Transverse colon (tissue), 4 donors: Measurements from ENCODE around the gene GPR156. TPM values are rescaled to one million over a fixed set of nuclear protein-coding genes. Genes with fewer than 3 reads are reported as not detected.

Source experiments
- DNase-seq: peaks from one replicate; pipeline ENCODE4 v3.0.0-alpha.2; 2019
- H3K27ac ChIP-seq, 4 donors: fragments of 200-600 bp; sonication (generic); 2 replicates each; pipeline ENCODE4 v1.5.1; 2016 to 2018; ENCODE audit warnings: inconsistent platforms in 4 of 4
- H3K27me3 ChIP-seq: fragments of 200-600 bp; sonication (generic); 2 replicates; pipeline ENCODE4 v1.5.1; 2017; ENCODE audit warnings: inconsistent platforms
- H3K36me3 ChIP-seq, 4 donors: fragments of 200-600 bp; sonication (generic); 2 replicates each; pipeline ENCODE4 v1.5.1; 2017 to 2019; ENCODE audit warnings: inconsistent platforms in 4 of 4
- H3K4me1 ChIP-seq, 4 donors: fragments of 200-600 bp; sonication (generic); 2 replicates each; pipeline ENCODE4 v1.5.1; 2017 to 2020; ENCODE audit warnings: inconsistent platforms in 4 of 4
- H3K4me3 ChIP-seq, 4 donors: fragments of 200-600 bp; sonication (generic); 1 replicate in 1 of 4; 2 replicates in 3 of 4; pipeline versions ENCODE4 v1.5.1 to v1.6.1; 2017 to 2019; ENCODE audit warnings: inconsistent platforms in 4 of 4
- H3K9me3 ChIP-seq, 2 donors: fragments of 200-600 bp; sonication (generic); 2 replicates each; pipeline ENCODE4 v1.5.1; 2017 to 2019; ENCODE audit warnings: inconsistent platforms in 2 of 2
- EP300 ChIP-seq: sonication (generic); formaldehyde crosslinking; IDR thresholded peaks from one replicate; pipeline ENCODE4 v1.6.1; 2017; ENCODE audit warnings: antibody characterized with exemption, low read depth
- POLR2A ChIP-seq: fragments of 450-650 bp; IDR thresholded peaks from one replicate; pipeline ENCODE4 v1.6.1; 2016; ENCODE audit warnings: antibody characterized with exemption, mild to moderate bottlenecking, moderate library complexity
- POLR2AphosphoS5 ChIP-seq, 3 donors: sonication (generic); formaldehyde crosslinking; IDR thresholded peaks; one replicate each; pipeline ENCODE4 v1.6.1; 2016; ENCODE audit warnings: antibody characterized with exemption in 3 of 3
- WGBS, 2 donors: methylation state at CpG; one replicate each; pipeline ENCODE4 v1.1.5; 2018; ENCODE audit warnings: low coverage in 1 of 2; 5-methylcytosine and 5-hydroxymethylcytosine counted together
- in situ Hi-C, 4 donors: fragments of 200-750 bp; cut with MboI; loops; one replicate each; pipeline versions ENCODE4 v1.15.0 to v1.15.1; 2017; ENCODE audit warnings: low sequenced_read_pairs in 3 of 4, low pct_ligation_motif_present in 1 of 4, low pct_unique_long_range_greater_than_20kb in 1 of 4
- intact Hi-C: fragments of 100-400 bp; cut with DNase I; formaldehyde crosslinking; loops from one replicate; pipeline ENCODE4 v1.15.1; 2023; ENCODE audit warnings: low total_unique reads
- total RNA-seq, 4 donors: library from RNA; depleted of rRNA; stranded (reverse); fragments of >200 nt; gene quantifications; one replicate each; pipeline ENCODE4 v1.1.0, GENCODE V29; 2016
- TF ChIP-seq, protein P1 (sequence below), 5 experiments: fragments of 200-600 bp in 3 of 5; fragments of 450-650 bp in 2 of 5; sonication (generic) in 3 of 5; IDR thresholded peaks; 1 replicate in 2 of 5; 2 replicates in 3 of 5; pipeline ENCODE4 v1.5.1; 2016 to 2017; ENCODE audit warnings: antibody characterized with exemption in 5 of 5, inconsistent platforms in 3 of 5, mild to moderate bottlenecking in 2 of 5, moderate library complexity in 1 of 5

GPR156 gene
- total RNA-seq, 4 donors from 2014 or later, result 0.27 to 0.48 TPM; not detected in 2

- H3K36me3 ChIP-seq, result no peaks in the 10 kb centered on the region
- no peak overlapping the region for H3K27ac ChIP-seq
- DNase-seq, result no peak
- no peaks in the 10 kb centered on the region for H3K9me3 ChIP-seq
- no peaks in the 10 kb centered on the region for H3K4me1 ChIP-seq
- WGBS, 2 donors, result 91 to 93% methylated on average over 4 of the region's 4 CpGs
- in situ Hi-C loops (no loop called here), intact Hi-C loops (no loop called here)
- no peak overlapping the region for H3K4me3 ChIP-seq
- H3K27me3 ChIP-seq, result no peaks in the 10 kb centered on the region
- TF ChIP-seq, protein P1, sequence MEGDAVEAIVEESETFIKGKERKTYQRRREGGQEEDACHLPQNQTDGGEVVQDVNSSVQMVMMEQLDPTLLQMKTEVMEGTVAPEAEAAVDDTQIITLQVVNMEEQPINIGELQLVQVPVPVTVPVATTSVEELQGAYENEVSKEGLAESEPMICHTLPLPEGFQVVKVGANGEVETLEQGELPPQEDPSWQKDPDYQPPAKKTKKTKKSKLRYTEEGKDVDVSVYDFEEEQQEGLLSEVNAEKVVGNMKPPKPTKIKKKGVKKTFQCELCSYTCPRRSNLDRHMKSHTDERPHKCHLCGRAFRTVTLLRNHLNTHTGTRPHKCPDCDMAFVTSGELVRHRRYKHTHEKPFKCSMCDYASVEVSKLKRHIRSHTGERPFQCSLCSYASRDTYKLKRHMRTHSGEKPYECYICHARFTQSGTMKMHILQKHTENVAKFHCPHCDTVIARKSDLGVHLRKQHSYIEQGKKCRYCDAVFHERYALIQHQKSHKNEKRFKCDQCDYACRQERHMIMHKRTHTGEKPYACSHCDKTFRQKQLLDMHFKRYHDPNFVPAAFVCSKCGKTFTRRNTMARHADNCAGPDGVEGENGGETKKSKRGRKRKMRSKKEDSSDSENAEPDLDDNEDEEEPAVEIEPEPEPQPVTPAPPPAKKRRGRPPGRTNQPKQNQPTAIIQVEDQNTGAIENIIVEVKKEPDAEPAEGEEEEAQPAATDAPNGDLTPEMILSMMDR (IDR thresholded peaks at IDR 0.05), result no peak
- TF ChIP-seq POLR2A, result no peak
- no peak for TF ChIP-seq EP300
- TF ChIP-seq POLR2AphosphoS5 (IDR thresholded peaks at IDR 0.05), result no peak
Measured at GRCh38 chr3:120304616-120305015, 19.6 kb upstream of the GPR156 start.

DNA sequence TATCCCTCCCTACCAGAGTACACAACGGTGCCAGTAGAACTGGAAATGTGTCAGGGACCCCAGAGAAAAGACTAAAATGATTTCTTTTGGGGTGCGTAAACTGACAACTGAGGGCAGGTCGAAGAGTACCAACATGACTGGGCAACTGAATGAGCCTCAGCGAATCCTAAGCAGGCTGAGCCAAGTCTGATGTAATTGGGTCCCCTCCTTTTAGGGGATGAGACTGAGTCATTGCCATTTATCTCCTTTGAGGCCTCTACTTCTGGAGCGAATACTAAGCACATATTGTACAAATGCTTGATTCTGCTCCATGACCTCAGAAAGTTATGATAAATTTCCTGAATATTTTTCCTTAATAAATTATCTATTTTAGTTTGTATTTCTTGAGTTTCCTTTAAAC lies 17.3 kb upstream of the GPR156 start:
- WGBS, 2 donors, result 82% methylated on average over 5 of the region's 5 CpGs; no CpG with 5 or more reads in 1 of the 2 donors

GRCh38 chr3:120300971-120301370 lies 15.9 kb upstream of the GPR156 start:
- H3K4me1 ChIP-seq, result no peaks in the 10 kb centered on the region
- in situ Hi-C loops, result no loop called here
- no peak for DNase-seq
- H3K4me3 ChIP-seq, result no peak overlapping the region
- no peaks in the 10 kb centered on the region for H3K27me3 ChIP-seq
- no peak for TF ChIP-seq EP300
- no peak for TF ChIP-seq POLR2AphosphoS5 (IDR thresholded peaks at IDR 0.05)
- TF ChIP-seq, protein P1 (IDR thresholded peaks at IDR 0.05), result no peak
- no peak for TF ChIP-seq POLR2A
- 71 to 73% methylated on average over 3 of the region's 3 CpGs for WGBS, 2 donors
- H3K27ac ChIP-seq, result no peak overlapping the region
- intact Hi-C loops, result no loop called here
- H3K36me3 ChIP-seq, result no peaks in the 10 kb centered on the region
- H3K9me3 ChIP-seq, result no peaks in the 10 kb centered on the region

More for the DNA sequence above, 17.3 kb upstream of the GPR156 start:
- no peaks in the 10 kb centered on the region for H3K4me1 ChIP-seq
- no peak for TF ChIP-seq POLR2AphosphoS5 (IDR thresholded peaks at IDR 0.05)
- TF ChIP-seq EP300, result no peak
- TF ChIP-seq POLR2A, result no peak
- TF ChIP-seq, protein P1 (IDR thresholded peaks at IDR 0.05), result no peak
- H3K36me3 ChIP-seq, result no peaks in the 10 kb centered on the region
- no peak for DNase-seq
- H3K4me3 ChIP-seq, result no peak overlapping the region
- no peaks in the 10 kb centered on the region for H3K27me3 ChIP-seq
- intact Hi-C loops (no loop called here), in situ Hi-C loops (no loop called here)
- no peaks in the 10 kb centered on the region for H3K9me3 ChIP-seq
- H3K27ac ChIP-seq, result no peak overlapping the region

- intact Hi-C loops, result no loop called here
- no peak for DNase-seq
Measured at GRCh38 chr3:120299403-120299802, 14.4 kb upstream of the GPR156 start.

More at GRCh38 chr3:120299403-120299802, 14.4 kb upstream of the GPR156 start:
- TF ChIP-seq, protein P1 (IDR thresholded peaks at IDR 0.05), result no peak
- TF ChIP-seq POLR2AphosphoS5 (IDR thresholded peaks at IDR 0.05) (no peak), POLR2A (no peak), EP300 (no peak)
- in situ Hi-C loops, result no loop called here
- Histone ChIP-seq H3K9me3 (no peaks in the 10 kb centered on the region), H3K36me3 (no peaks in the 10 kb centered on the region), H3K27ac (no peak overlapping the region), H3K4me3 (no peak overlapping the region), H3K4me1 (no peaks in the 10 kb centered on the region), H3K27me3 (no peaks in the 10 kb centered on the region)
